GM11168 (cell line): ENCODE measurements around the gene FOXF2.

Source experiments
- in situ Hi-C: fragments of 300-500 bp; cut with MboI; formaldehyde crosslinking; loops from one replicate; pipeline ENCODE4 v1.12.0; 2022; ENCODE audit warnings: low sequenced_read_pairs; ENCODE audit not compliant: unreplicated experiment

Gene FOXF2

GRCh38 chr6:1378065-1379016 lies 11.0 kb upstream of the FOXF2 start:
- in situ Hi-C loops: loop anchor here (25.0 kb wide), 1 partner anchor 791 kb away; no protein-coding TSS in a partner anchor

DNA sequence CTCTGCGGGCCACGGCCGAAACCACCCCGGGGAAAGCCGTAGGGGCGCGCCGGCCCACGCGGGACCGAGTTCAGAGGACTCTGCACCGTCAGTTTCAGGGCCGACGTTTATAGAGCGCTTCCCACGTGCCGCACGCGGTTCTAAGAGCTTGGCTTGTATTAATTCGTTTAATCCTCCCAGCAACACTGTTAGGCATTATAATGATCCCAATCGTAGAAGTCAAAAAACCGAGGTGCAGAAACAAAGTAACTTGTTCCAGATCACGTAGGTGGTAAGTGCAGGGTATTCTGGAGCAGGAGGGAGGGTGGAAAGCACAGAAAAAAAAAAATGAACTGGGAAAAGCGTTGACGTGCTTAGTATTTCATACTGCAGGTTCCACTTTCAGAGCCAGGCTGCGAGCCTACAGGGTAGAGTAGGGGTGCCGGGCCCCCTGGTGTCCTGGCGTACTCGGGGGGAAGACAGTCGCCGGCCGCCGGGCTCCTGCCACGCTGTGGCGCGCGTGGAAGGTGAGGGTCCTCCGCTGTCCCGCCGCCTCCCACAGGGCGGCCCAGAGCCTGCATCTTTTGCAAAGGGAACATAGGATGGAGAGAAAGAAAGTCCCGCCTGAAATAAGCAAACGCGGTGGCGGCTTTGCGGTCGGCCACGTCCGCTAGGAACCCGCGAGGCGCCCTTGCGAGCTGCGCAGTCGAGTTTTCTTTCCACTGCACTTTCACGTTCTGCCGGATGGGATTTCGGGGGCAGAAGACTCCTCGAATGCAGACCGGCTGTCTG lies 10.2 kb upstream of the FOXF2 start:
- in situ Hi-C loops: loop anchor here (25.0 kb wide), 1 partner anchor 792 kb away; no protein-coding TSS in a partner anchor

DNA sequence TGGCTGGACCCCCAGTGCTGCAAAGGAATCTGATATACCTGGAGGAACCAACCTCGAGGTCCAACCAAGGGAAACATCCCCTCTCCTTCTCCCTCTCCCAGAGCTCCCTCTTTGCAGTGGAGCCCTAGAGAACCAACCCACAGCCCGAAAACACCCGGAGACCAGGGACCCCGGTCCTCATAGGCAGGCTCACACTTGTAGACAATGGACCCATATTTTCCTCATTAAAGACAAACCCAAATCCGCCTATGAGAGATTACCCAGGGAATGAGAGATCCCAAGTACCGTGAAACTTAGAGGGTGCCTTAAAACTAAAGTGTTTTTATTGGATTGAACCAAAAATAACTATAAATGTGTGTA lies 9.6 kb upstream of the FOXF2 start:
- in situ Hi-C loops: loop anchor here (25.0 kb wide), 1 partner anchor 792 kb away; no protein-coding TSS in a partner anchor

- in situ Hi-C loops: loop anchor here (25.0 kb wide), 1 partner anchor 794 kb away; no protein-coding TSS in a partner anchor
Measured at GRCh38 chr6:1380625-1381427, 8.6 kb upstream of the FOXF2 start.

DNA sequence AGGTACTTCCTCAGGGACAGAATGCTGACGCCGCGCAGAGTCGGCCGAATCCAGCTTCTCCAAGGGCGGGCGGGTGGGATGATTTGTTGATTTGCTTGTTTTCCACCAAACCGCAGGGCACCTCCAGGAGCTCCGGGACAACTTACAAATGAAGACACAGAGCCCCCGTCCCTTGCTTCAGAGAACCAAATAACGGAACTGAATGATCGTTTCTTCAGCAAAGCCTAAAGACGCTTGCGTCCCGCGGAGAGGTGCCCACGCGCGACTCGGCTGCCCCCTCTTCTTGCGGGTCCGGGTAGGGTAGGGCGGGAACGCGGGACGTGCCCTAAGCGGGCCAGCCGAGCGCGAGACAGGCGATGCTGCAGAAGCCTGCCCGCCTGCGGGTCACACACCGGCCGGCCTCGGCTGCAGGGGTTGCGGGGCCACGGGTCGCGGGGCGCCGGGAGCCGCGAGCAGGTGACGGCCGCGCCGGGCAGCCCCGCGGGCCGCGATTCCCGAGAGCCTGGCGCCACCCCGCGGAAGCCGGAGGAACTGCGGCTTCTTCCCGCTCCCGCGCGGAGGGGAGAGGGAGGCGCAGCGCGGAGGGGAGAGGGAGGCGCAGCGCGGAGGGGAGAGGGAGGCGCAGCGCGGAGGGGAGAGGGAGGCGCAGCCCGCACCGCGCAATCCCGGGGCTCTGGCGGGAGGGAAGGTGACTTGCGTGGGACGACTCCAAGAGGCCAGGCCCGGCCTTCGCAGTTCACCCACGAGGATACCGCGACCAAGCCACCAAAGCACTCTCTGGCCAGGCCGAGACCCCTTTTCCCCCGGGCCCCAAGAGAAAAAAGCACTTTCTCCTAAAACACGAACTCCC lies 7.7 kb upstream of the FOXF2 start:
- in situ Hi-C loops: loop anchor here (25.0 kb wide), 1 partner anchor 794 kb away; no protein-coding TSS in a partner anchor

- in situ Hi-C loops: loop anchor here (25.0 kb wide), 1 partner anchor 795 kb away; no protein-coding TSS in a partner anchor
Measured at GRCh38 chr6:1382331-1382882, 7.0 kb upstream of the FOXF2 start.

DNA sequence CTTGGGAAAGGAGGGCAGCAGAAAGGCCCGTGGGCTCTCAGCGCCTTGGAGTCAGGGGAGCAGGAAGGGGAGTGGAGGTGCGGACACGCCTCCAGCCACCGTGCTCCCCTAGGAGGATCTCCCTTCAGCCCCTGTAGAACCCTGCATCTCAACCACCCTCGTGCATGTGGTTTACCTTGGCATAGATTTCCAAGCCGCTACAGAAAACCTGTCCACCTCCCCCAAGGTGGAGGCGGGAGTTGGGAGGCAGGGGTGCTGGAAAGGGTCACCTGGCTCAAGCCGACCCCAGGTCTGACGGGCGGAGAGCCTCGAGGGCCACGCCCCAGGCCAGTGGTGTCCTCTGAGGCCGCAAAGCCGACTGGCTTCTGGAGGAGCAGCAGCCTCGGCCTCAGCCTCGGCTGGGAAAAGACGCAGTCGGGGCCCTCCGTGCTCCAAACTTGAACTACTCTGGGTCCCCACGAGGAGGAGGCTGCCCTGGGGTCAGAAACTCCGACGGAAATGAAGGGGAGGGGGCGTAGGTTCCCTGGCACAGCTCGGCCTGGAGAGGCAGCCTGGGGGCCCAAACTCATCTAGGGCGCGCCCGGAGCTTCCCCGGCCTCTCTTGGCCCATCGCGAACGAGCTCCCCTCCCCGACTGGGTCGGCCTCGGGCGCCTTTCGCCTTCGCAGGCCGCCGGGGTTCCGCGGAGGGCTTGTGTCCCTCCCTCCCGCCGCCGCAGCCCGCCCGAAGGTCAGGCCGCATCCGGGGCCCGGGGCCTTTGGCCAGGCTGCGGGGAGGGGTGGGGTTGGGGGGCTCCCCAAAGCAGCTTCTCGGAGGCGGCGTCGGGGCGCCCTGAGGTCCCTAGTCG lies 6.3 kb upstream of the FOXF2 start:
- in situ Hi-C loops: loop anchor here (25.0 kb wide), 1 partner anchor 796 kb away; no protein-coding TSS in a partner anchor

GRCh38 chr6:1383729-1384548 lies 5.4 kb upstream of the FOXF2 start:
- in situ Hi-C loops: loop anchor here (25.0 kb wide), 1 partner anchor 797 kb away; no protein-coding TSS in a partner anchor

- in situ Hi-C loops: loop anchor here (25.0 kb wide), 1 partner anchor 797 kb away; no protein-coding TSS in a partner anchor
Measured at GRCh38 chr6:1384549-1385128, 4.7 kb upstream of the FOXF2 start.

DNA sequence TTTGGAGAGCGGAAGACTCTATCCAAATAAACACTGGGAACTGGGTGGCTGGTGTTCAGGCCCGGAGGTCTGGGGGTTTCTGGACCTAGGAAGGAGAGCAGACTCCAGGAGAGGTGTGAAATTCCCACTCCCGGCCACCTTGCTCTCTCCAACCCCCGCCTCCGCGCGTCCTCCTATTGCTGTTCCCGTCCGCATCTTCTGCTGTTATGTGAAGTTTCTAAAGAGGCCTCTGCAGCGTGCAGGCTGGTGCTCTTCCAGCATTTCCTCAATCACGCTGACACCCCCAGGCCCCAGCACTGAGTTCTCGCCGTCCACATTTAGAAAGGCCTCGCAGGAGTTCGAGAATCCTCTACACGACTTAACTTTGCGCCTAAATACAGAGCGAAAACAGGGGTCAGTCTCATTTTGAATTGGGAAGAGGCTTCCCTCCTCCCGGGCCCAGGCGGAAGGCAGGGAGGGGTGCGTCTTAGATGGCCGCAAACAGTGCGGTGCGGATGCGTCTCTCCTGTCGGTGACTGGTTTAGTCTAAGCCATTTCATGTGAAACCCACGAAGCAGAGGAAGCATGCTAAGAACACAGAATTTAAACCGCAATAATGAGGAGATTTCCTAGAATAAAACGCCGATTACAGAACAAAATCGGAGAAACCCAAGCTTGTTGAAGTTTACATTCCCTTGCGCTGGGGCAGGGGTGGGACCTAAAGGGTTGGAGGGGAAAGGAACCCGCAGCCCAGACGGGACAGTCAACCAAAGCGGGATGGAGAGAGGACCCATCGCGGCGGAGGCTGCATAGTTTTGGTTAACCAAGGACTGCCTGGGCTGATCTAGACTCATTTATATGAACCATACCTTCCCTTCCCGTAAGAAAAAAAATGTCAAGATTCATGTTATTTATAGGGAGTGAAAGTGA lies 4.0 kb upstream of the FOXF2 start:
- in situ Hi-C loops: loop anchor here (25.0 kb wide), 1 partner anchor 798 kb away; no protein-coding TSS in a partner anchor

DNA sequence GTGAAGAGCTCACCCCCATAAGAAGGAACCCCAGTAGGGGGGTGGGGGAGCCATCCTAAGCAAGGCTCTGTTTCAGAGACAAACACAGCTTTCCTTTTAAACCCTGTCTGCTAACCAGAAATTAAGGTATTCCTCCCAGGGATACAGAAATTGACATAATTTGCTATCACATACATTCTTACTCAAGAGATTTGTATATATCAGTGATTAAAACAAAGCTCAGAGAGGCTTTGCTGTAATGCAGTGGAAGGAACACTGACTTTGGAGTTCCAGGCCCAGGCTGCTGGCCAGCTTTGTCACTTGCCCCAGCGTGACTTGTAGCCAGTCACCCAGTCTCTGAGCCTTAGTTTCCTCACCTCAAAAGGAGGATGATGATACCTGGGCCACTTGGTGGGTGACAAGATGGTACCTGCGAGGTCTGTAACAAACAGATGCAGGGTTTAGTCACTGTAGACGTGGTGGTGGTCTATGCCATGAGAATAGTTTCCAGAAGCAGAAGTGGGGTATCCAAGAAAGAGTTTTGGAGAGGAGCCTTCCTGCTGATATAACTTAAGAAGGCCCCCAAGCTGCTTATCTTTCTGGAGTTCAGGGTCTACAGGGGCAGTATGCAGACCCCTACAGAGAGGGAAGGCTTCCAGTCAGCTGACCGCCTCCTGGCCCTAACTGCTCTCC lies 3.2 kb upstream of the FOXF2 start:
- in situ Hi-C loops: loop anchor here (25.0 kb wide), 1 partner anchor 799 kb away; no protein-coding TSS in a partner anchor

- in situ Hi-C loops: loop anchor here (25.0 kb wide), 1 partner anchor 800 kb away; no protein-coding TSS in a partner anchor
Measured at GRCh38 chr6:1387538-1387875, 1.9 kb upstream of the FOXF2 start.

GRCh38 chr6:1387876-1388629 lies 1.3 kb upstream of the FOXF2 start:
- in situ Hi-C loops: loop anchor here (25.0 kb wide), 1 partner anchor 801 kb away; no protein-coding TSS in a partner anchor
